HG03469 (cell line): ENCODE data around the gene MAP2K2.

Source experiments
- ATAC-seq: cut with Tn5 transposase; IDR thresholded peaks from one replicate; pipeline ENCODE4 v1.9.1; 2021; ENCODE audit warnings: mild to moderate bottlenecking, moderate library complexity, moderate number of reproducible peaks; ENCODE audit not compliant: unreplicated experiment

Gene MAP2K2

DNA sequence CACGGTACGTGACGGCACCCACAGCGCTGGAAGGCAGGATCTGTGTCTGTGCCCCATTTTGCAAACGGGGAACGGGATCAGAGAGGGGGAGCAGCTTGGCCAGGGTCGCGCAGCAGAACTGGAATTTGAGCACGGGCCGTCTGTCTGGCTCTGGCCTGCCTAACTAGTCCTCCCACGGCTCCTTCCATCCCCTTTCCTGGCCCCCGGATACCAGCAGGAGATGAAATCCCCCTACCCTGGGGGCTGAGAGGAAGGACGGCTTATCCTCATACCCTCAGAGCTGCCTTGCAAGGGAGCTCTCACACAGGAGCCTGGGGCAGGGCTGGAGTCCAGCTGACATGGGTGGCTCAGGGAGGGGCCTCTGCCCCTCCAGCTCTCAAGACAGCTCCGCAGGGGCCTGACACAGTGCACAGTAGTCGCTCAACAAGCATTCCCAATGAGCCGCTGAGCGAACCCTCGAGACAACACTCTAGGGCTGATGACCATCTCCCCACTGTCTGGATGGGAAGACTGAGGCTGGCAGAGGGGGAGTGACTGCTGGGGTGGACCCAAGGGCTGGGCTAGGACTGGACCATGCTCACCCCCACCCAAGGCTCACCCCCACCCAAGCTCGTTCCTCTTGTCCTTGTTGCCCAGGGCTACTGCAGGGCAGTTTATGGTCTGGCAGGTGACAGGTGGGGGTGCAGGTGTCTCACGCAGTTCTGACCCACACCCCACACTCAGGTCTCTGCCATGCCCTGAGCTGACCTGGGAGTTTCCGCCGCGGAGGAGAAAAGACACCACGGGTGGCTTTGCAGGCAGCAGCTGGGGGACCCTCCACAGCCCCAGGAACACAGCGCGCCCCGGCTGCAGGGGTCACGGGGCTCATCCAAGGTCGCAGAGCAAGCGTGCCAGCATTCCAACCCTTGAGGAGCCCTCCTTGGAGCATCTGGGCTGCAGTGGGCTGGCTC, 61.2 kb downstream of the MAP2K2 start:
- no peak for ATAC-seq

DNA sequence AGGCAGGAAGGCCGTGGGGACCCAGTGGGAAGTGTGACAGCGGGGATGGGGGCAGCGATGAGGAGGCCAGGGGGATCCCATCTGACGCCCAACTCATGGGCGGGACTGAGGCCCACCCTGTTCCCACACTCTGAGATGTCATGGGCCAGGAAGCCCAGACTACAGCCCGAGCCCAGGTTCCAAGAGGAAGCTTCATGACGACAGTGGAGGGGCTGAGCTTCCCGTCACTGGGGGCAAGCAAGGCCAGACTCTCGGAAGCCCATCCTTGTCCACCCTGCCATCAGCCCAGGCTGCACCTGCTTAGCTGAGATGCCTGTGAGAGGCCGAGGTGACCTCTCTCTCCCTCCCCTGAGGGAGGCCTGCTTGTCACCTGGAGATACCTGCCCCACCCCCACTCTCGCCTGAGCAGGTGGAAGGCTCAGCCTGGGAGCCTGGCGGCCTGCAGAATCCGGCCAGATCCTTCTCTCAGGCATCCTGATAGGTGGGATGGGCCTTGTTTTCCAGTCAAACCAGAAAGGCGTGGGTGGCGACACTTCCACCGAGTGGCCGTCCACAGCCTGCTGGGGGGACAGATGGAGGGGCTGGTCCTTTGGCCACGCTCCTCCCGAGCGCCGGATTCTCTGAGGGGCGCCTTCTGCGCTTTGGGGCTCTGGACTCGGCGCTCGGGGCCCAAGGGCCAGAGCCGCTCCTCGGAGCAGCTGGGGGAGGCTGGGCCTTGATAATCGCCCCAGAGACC, 62.1 kb downstream of the MAP2K2 start:
- no peak for ATAC-seq

DNA sequence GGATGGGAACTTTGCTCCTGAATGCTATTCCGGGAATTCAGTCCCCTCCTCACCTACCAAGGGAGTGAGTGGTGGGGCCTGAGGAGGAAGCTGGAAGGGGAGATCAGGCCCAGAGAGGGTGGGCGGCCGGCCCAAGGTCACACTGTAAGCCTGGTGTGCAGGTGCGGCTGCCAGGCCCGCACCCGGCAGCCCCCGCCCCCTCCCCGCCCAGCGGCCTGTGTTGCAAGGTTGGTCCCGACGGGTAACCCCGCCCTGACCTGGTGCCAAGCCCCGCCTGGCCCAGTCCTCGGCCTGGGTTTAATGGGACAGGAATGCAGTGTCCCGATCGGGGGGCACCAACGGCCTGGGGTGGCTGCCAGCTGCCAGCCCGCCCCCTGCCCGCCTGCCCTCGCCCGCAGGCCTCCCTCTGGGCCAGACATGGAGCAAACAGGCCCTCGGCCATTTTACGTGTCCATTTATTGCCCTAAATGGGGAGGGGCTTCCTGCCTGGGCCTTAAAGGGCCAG, 62.7 kb downstream of the MAP2K2 start:
- no peak for ATAC-seq

- no peak for ATAC-seq
Measured at GRCh38 chr19:4060621-4061177, 63.2 kb downstream of the MAP2K2 start.

DNA sequence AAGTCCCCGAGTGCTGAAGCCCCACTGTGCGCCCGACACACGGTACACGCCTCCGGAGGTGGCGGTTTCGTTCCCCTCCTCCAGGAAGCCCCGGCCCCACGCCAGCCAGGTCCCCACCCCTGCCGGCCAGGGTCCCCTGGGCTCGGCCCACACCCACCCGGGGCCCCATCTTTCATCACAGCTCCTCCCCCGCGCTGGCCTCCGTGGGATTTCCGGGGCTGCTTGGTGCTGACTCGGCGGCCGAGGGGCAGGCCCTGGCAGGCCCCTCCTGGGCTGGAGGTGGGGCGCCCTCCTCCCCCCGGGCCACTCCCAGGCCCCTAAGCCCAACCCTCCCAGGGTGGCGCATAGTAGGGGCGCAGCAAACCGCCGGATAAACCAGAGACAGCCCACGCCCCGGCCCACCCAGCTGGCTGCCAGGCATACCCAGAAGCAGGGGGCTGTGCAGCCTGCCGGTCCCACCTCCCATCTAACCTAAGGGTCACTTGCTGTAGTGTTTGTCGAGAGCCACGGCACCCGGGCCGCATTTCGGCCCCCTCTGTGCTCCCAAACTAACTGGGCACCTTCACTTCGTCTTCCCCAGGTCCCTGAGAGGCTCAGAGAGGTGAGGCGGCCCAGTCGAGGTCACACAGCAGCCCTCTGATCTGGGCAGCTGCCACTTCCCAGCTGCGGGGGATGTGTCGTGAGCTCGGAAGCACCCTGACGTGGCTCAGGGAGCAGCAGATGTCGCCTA, 63.9 kb downstream of the MAP2K2 start:
- ATAC-seq: no peak

GRCh38 chr19:4059453-4059871, 64.5 kb downstream of the MAP2K2 start:
- ATAC-seq: no peak

- no peak for ATAC-seq
Measured at GRCh38 chr19:4058693-4059452, 65.0 kb downstream of the MAP2K2 start.

GRCh38 chr19:4057931-4058692, 65.8 kb downstream of the MAP2K2 start:
- ATAC-seq: no peak

GRCh38 chr19:4055209-4055552, 68.7 kb downstream of the MAP2K2 start:
- ATAC-seq: no peak

- ATAC-seq: no peak
Measured at GRCh38 chr19:4054441-4055208, 69.3 kb downstream of the MAP2K2 start.

- no peak for ATAC-seq
Measured at GRCh38 chr19:4053423-4054324, 70.2 kb downstream of the MAP2K2 start.

- no peak for ATAC-seq
Measured at GRCh38 chr19:4052993-4053422, 70.9 kb downstream of the MAP2K2 start.

DNA sequence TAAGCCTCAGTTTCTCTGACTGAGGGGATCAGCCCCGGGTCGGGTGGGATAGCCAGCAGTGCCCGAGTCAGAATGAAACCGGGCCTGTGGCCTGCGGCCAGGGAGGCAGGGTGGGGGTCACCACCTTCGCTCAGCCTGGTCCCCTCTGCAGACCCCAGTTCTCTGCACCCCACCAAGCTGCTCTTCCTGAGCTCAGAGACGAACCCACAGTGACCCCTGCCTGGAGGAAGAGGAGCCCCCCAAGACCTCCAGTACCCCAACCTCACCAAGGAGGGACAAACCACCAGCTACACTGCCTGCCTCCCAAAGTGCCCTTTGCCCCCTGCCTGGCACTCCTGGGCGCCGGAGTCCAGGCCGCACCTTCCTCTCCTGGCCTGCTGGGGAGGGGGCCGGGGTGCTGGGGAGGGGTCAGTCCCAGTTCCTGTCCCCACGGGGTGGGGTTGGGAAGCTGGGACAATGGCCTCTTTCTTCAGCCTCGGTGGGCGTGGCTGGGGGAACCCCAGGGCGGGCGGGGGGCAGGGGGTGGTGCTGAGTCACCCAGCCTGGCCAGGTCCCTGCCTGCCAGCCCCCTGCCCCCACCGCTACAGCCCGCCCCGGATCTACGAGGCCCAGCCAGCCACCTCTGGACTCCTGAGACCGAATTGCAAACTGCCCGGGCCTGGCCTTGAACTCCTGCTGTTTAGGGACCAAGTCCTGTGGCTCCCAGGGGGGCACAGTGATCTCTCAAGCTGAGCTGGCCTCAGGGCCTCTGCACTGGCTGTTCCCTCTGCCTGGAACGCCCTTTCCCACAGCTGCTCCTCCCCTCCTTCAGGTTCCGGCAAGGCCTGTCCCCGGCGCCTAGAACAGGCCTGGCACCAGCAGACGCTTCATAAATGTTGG, 71.6 kb downstream of the MAP2K2 start:
- ATAC-seq: no peak

DNA sequence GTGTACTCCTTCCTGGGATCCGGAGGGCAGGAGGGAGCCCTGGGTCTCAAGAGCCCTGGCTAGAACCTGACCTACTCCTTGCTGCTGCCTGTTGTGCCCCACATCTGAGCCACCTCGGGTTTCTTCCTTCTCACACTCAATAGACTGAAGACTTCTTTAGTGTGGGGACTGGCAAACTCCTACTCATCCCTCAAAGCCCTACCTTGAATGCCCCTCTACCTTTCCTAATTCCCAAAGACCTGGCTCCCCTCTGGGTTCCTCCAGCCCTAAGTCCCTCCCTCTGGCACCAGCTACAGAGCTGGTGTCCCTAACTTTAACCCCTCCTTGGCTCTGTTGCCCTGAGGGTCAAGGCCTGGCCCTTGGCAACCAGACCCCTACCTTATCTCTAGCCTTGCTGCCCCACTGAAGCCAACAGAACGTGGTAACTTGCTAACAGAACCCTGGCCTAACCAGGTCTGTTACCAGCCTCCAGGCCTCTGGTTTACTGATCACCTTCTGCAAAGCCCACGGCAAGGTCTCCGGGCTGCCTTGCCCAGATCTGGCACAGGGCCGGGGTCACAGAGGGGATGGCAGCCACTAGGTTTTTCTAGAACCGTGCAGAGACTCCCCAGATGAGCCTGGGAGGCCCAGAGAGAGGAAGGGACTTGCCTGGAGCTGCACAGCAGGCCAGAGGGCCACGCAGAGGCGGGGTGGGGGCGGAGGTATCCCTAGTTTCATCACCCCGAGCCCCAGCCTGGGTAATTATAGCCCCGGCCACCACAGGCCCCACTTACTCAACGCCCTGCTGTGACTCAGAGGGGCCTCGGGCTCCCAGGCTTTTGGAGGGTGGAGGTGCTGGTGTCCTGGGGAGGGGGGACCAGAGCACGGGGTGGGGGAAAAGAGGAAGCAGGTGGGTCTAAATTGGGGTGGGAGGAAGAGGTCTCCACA, 72.5 kb downstream of the MAP2K2 start:
- no peak for ATAC-seq

DNA sequence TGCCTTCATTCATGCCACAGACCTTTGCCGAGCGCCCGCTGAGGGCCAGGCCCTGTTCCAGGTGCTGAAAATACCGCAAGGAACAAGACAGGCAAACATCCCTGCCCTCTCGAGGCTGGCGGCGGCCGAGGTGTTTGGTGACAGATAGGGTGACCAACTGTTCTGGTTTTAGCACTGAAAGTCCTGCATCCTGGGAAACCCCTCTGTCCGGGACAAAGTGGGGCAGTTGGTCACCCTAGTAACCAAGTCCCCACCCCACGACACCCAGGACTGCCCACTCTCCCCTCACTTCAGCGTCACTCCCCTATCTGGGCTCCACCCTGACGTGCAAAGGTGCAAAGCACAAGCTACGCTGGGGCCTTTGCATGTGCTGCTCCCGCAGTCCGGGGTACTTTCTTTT, 74.5 kb downstream of the MAP2K2 start:
- ATAC-seq: no peak
